Measurements from ENCODE around the gene INTS13. TPM values are rescaled to one million over a fixed set of nuclear protein-coding genes. Genes with fewer than 3 reads are reported as not detected.

INTS13 gene
- total and polyA plus RNA-seq, 2 donors (not counting 1 experiment from before 2014, with no cell fraction given), result 9.2 to 16.2 TPM

GRCh38 chr12:26940516-26941214, 2.9 kb upstream of the INTS13 start:
- ATAC-seq (ENCODE audit: low read depth) (no peak), DNase-seq (peak; percentile 11)
- peak overlapping the region; percentile 52 to 96 for H3K27ac ChIP-seq (ENCODE audit: low read length in 2 of 2)
- H3K9me3 ChIP-seq (ENCODE audit: control extremely low read depth in 1 of 3, control insufficient read depth in 2 of 3, insufficient read depth in 1 of 3, low read length in 2 of 3), result peaks cover 0 to 2% (median 2%) of the 10 kb centered on the region in 3 donors
- TF ChIP-seq CTCF (IDR thresholded peaks at IDR 0.05) (no peak), EZH2 (IDR thresholded peaks at IDR 0.05; ENCODE audit: borderline replicate concordance, insufficient read depth, low read depth, low read length, poor library complexity, severe bottlenecking) (no peak)
- peak overlapping the region; percentile 80 for H3K4me3 Mint-ChIP-seq
- intact Hi-C loops (cut with micrococcal nuclease), result no loop called here
- peak overlapping the region; percentile 47 for H3K27ac Mint-ChIP-seq
- H4K20me1 ChIP-seq (ENCODE audit: control insufficient read depth, insufficient read depth, low read length, poor library complexity, severe bottlenecking), result no peaks in the 10 kb centered on the region
- H3K27me3 Mint-ChIP-seq, result no peaks in the 10 kb centered on the region
- ChIA-PET CTCF (interaction anchor here (0.7 kb wide), 1 partner anchor 236 kb away, joined by 3 read pairs; no protein-coding TSS in a partner anchor), POLR2A (no interaction called here)
- no peaks in the 10 kb centered on the region for H3K9me3 Mint-ChIP-seq (ENCODE audit: insufficient read depth)
- peak overlapping the region; percentile 79 for H3K9ac ChIP-seq (ENCODE audit: low read length)
- no peaks in the 10 kb centered on the region for H3K27me3 ChIP-seq (replicated peaks in 1 of 4; ENCODE audit: control extremely low read depth in 1 of 4, control insufficient read depth in 3 of 4, insufficient read depth in 4 of 4, low read length in 3 of 4)
- H3K4me2 ChIP-seq (replicated peaks; ENCODE audit: low read depth, low read length, poor library complexity, severe bottlenecking), result peak overlapping the region; percentile 78
- WGBS (ENCODE audit: insufficient coverage), result no CpG with 5 or more reads among the region's 3 CpGs
- peaks cover 18 to 58% of the 10 kb centered on the region in 2 donors for H3K4me1 ChIP-seq (ENCODE audit: control insufficient read depth in 2 of 2, insufficient read depth in 2 of 2, low read length in 2 of 2)
- H3K79me2 ChIP-seq (ENCODE audit: control insufficient read depth, insufficient read depth, low read length), result peaks cover 95% of the 10 kb centered on the region
- no peak overlapping the region for H2AFZ ChIP-seq (ENCODE audit: insufficient read depth, low read depth, low read length, poor library complexity, severe bottlenecking)
- H3K36me3 ChIP-seq (replicated peaks in 1 of 2; ENCODE audit: control extremely low read depth in 1 of 2, control insufficient read depth in 1 of 2, extremely low read depth in 1 of 2, insufficient read depth in 2 of 2, low read length in 1 of 2), result no peaks in the 10 kb centered on the region
- H3K4me1 Mint-ChIP-seq, result peaks cover 68% of the 10 kb centered on the region
- peak overlapping the region in 3 of 5 experiments; percentile 26 to 72 (median 41) for H3K4me3 ChIP-seq (ENCODE audit: control extremely low read depth in 1 of 5, extremely low read depth in 1 of 5, insufficient read depth in 1 of 5, low read depth in 2 of 5, low read length in 4 of 5)

- ATAC-seq (ENCODE audit: low read depth) (no peak), DNase-seq (no peak)
- Mint-ChIP-seq H3K4me1 (peaks cover 74% of the 10 kb centered on the region), H3K9me3 (ENCODE audit: insufficient read depth) (no peaks in the 10 kb centered on the region), H3K27me3 (no peaks in the 10 kb centered on the region), H3K4me3 (peak overlapping the region; percentile 64), H3K27ac (peak overlapping the region; percentile 53)
- Histone ChIP-seq H3K4me3 (ENCODE audit: control extremely low read depth in 1 of 5, extremely low read depth in 1 of 5, insufficient read depth in 1 of 5, low read depth in 2 of 5, low read length in 4 of 5) (peak overlapping the region in 3 of 5 experiments; percentile 11 to 98 (median 72)), H3K9me3 (ENCODE audit: control extremely low read depth in 1 of 3, control insufficient read depth in 2 of 3, insufficient read depth in 1 of 3, low read length in 2 of 3) (peaks cover 0 to 2% (median 2%) of the 10 kb centered on the region in 3 donors), H2AFZ (ENCODE audit: insufficient read depth, low read depth, low read length, poor library complexity, severe bottlenecking) (no peak overlapping the region), H3K4me2 (replicated peaks; ENCODE audit: low read depth, low read length, poor library complexity, severe bottlenecking) (peak overlapping the region; percentile 78), H4K20me1 (ENCODE audit: control insufficient read depth, insufficient read depth, low read length, poor library complexity, severe bottlenecking) (no peaks in the 10 kb centered on the region), H3K27me3 (replicated peaks in 1 of 4; ENCODE audit: control extremely low read depth in 1 of 4, control insufficient read depth in 3 of 4, insufficient read depth in 4 of 4, low read length in 3 of 4) (no peaks in the 10 kb centered on the region), H3K36me3 (replicated peaks in 1 of 2; ENCODE audit: control extremely low read depth in 1 of 2, control insufficient read depth in 1 of 2, extremely low read depth in 1 of 2, insufficient read depth in 2 of 2, low read length in 1 of 2) (no peaks in the 10 kb centered on the region), H3K4me1 (ENCODE audit: control insufficient read depth in 2 of 2, insufficient read depth in 2 of 2, low read length in 2 of 2) (peaks cover 18 to 59% of the 10 kb centered on the region in 2 donors), H3K79me2 (ENCODE audit: control insufficient read depth, insufficient read depth, low read length) (peaks cover 95% of the 10 kb centered on the region), H3K27ac (ENCODE audit: low read length in 2 of 2) (peak overlapping the region; percentile 88 to 96), H3K9ac (ENCODE audit: low read length) (peak overlapping the region; percentile 79)
- intact Hi-C loops (cut with micrococcal nuclease), result loop anchor here (2.0 to 10.0 kb wide), 5 partner anchors 85 to 1745 kb away; partner anchors contain the start of genes DNAI7, ETFRF1 and PPFIBP1
- ChIA-PET CTCF (no interaction called here), POLR2A (no interaction called here)
- no CpG with 5 or more reads among the region's 1 CpG for WGBS (ENCODE audit: insufficient coverage)
- TF ChIP-seq EZH2 (IDR thresholded peaks at IDR 0.05; ENCODE audit: borderline replicate concordance, insufficient read depth, low read depth, low read length, poor library complexity, severe bottlenecking) (no peak), CTCF (IDR thresholded peaks at IDR 0.05) (no peak)
These were observed 2.2 kb upstream of the INTS13 start for GRCh38 chr12:26939953-26940352.

Measured in B cell (primary cell).